Measurements from ENCODE around the gene HSBP1L1. TPM values are rescaled to one million over a fixed set of nuclear protein-coding genes. Genes with fewer than 3 reads are reported as not detected.

Gene HSBP1L1
- polyA plus RNA-seq, 1 of the 3 experiments (the other 2 are of a cell fraction) = 7.4 TPM

DNA sequence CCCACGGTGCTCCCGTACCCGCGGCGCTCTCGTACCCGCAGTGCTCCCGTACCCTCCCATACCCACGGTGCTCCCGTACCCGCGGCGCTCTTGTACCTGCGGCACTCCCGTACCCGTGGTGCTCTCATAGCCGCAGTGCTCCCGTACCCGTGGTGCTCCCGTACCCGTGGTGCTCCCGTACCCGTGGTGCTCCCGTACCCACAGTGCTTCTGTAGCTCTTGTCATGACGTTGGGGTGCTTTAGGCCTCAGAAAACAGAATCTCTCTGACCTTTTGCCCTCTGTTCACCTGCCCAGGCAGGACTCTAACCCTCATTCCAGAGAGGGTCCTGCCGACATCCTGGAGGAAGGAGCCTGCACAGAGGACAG, 48.3 kb upstream of the HSBP1L1 start:
- Histone ChIP-seq H3K4me2 (no peak overlapping the region), H3K79me2 (ENCODE audit: insufficient read depth) (no peaks in the 10 kb centered on the region), H3K9me3 (no peaks in the 10 kb centered on the region), H3K36me3 (replicated peaks in 1 of 2; ENCODE audit: control insufficient read depth in 1 of 2, insufficient read depth in 2 of 2, low read length in 1 of 2) (peaks cover 4 to 5% of the 10 kb centered on the region in 2 experiments), H4K20me1 (ENCODE audit: insufficient read depth) (no peaks in the 10 kb centered on the region), H3F3A (replicated peaks; ENCODE audit: insufficient read depth) (no peaks in the 10 kb centered on the region), H3K27me3 (ENCODE audit: insufficient read depth) (no peaks in the 10 kb centered on the region), H2AFZ (ENCODE audit: low read depth) (no peak overlapping the region), H3K27ac (ENCODE audit: low read depth in 2 of 2, low read length in 1 of 2) (no peak overlapping the region), H3K4me3 (ENCODE audit: low read depth in 2 of 2, low read length in 1 of 2) (no peak overlapping the region), H3K4me1 (ENCODE audit: control insufficient read depth in 1 of 2, insufficient read depth in 2 of 2, low read depth in 1 of 2, low read length in 1 of 2) (no peaks in the 10 kb centered on the region), H3K9me2 (no peaks in the 10 kb centered on the region), H3K9ac (no peak overlapping the region)
- WGBS (ENCODE audit: low lambda C conversion rate) = 87% methylated on average over 25 of the region's 26 CpGs
- TF ChIP-seq, protein P1, sequence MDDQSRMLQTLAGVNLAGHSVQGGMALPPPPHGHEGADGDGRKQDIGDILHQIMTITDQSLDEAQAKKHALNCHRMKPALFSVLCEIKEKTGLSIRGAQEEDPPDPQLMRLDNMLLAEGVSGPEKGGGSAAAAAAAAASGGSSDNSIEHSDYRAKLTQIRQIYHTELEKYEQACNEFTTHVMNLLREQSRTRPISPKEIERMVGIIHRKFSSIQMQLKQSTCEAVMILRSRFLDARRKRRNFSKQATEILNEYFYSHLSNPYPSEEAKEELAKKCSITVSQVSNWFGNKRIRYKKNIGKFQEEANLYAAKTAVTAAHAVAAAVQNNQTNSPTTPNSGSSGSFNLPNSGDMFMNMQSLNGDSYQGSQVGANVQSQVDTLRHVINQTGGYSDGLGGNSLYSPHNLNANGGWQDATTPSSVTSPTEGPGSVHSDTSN (IDR thresholded peaks at IDR 0.05) = no peak
- TF ChIP-seq POLR2AphosphoS5 (IDR thresholded peaks at IDR 0.05; ENCODE audit: low read depth, low read length) (no peak), GABPA (IDR thresholded peaks at IDR 0.05; ENCODE audit: low read depth) (no peak), TEAD4 (IDR thresholded peaks at IDR 0.05; ENCODE audit: borderline replicate concordance, insufficient read depth) (no peak), SMC3 (IDR thresholded peaks at IDR 0.05; ENCODE audit: low read depth, low read length) (no peak), CHD2 (IDR thresholded peaks at IDR 0.05; ENCODE audit: low read length, partially characterized antibody) (no peak), NRF1 (IDR thresholded peaks at IDR 0.05; ENCODE audit: low read depth, low read length) (no peak), YY1 (IDR thresholded peaks at IDR 0.05; ENCODE audit: low read depth) (no peak), MXI1 (IDR thresholded peaks at IDR 0.05; ENCODE audit: low read depth, low read length) (no peak), FOSL2 (IDR thresholded peaks at IDR 0.05; ENCODE audit: borderline replicate concordance, low read depth) (no peak), FOXJ3 (CRISPR knock-in tag; IDR thresholded peaks at IDR 0.05) (no peak), TCF12 (IDR thresholded peaks at IDR 0.05) (no peak), RFX5 (IDR thresholded peaks at IDR 0.05; ENCODE audit: low read length) (no peak), ELF1 (IDR thresholded peaks at IDR 0.05) (no peak)
- TF ChIP-seq, protein P2, sequence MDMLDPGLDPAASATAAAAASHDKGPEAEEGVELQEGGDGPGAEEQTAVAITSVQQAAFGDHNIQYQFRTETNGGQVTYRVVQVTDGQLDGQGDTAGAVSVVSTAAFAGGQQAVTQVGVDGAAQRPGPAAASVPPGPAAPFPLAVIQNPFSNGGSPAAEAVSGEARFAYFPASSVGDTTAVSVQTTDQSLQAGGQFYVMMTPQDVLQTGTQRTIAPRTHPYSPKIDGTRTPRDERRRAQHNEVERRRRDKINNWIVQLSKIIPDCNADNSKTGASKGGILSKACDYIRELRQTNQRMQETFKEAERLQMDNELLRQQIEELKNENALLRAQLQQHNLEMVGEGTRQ (IDR thresholded peaks at IDR 0.05; ENCODE audit: borderline replicate concordance, low read depth, low read length) = no peak
- TF ChIP-seq, protein P3, sequence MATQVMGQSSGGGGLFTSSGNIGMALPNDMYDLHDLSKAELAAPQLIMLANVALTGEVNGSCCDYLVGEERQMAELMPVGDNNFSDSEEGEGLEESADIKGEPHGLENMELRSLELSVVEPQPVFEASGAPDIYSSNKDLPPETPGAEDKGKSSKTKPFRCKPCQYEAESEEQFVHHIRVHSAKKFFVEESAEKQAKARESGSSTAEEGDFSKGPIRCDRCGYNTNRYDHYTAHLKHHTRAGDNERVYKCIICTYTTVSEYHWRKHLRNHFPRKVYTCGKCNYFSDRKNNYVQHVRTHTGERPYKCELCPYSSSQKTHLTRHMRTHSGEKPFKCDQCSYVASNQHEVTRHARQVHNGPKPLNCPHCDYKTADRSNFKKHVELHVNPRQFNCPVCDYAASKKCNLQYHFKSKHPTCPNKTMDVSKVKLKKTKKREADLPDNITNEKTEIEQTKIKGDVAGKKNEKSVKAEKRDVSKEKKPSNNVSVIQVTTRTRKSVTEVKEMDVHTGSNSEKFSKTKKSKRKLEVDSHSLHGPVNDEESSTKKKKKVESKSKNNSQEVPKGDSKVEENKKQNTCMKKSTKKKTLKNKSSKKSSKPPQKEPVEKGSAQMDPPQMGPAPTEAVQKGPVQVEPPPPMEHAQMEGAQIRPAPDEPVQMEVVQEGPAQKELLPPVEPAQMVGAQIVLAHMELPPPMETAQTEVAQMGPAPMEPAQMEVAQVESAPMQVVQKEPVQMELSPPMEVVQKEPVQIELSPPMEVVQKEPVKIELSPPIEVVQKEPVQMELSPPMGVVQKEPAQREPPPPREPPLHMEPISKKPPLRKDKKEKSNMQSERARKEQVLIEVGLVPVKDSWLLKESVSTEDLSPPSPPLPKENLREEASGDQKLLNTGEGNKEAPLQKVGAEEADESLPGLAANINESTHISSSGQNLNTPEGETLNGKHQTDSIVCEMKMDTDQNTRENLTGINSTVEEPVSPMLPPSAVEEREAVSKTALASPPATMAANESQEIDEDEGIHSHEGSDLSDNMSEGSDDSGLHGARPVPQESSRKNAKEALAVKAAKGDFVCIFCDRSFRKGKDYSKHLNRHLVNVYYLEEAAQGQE (IDR thresholded peaks at IDR 0.05; ENCODE audit: low read depth, low read length) = no peak
- ChIA-PET CTCF (no interaction called here), POLR2A (no interaction called here)
- no peak for DNase-seq
